K562 (cell line): ENCODE data around the gene PGA3. TPM values are rescaled to one million over a fixed set of nuclear protein-coding genes. Genes with fewer than 3 reads are reported as not detected.

Source experiments
- ATF1 ChIP-seq, 2 experiments: fragments of 450-650 bp in 1 of 2; IDR thresholded peaks; 2 replicates each; pipeline ENCODE4 v1.6.1; 2016; ENCODE audit warnings: missing compliant biosample characterization in 1 of 2, missing genetic modification characterization in 1 of 2
- DLX4 ChIP-seq: fragments of 250-450 bp; sonication (Bioruptor Pico); IDR thresholded peaks from 2 replicates; pipeline ENCODE4 v1.6.1; 2021; ENCODE audit warnings: mild to moderate bottlenecking
- DMBX1 ChIP-seq: fragments of 250-450 bp; sonication (Bioruptor Pico); IDR thresholded peaks from 2 replicates; pipeline ENCODE4 v1.8.0; 2022; ENCODE audit warnings: inconsistent platforms, mild to moderate bottlenecking, moderate library complexity, borderline replicate concordance
- ETS1 ChIP-seq: conservative IDR thresholded peaks from 2 replicates; pipeline ENCODE4 v1.6.1; 2011; ENCODE audit warnings: low read depth, mild to moderate bottlenecking, low read length; ENCODE audit not compliant: control insufficient read depth
- HCFC1 ChIP-seq: IDR thresholded peaks from 2 replicates; pipeline ENCODE4 v1.6.1; 2012; ENCODE audit warnings: low read depth, low read length, improper control_type of control experiment
- HEY1 ChIP-seq: fragments of 250-450 bp; sonication (Bioruptor Pico); IDR thresholded peaks from 2 replicates; pipeline ENCODE4 v1.5.0; 2020; ENCODE audit warnings: mild to moderate bottlenecking, moderate library complexity, borderline replicate concordance
- HNRNPK ChIP-seq: fragments of 200-400 bp; formaldehyde crosslinking; IDR thresholded peaks from one replicate; pipeline ENCODE4 v1.6.1; 2018; ENCODE audit warnings: mild to moderate bottlenecking, low read depth, low read length; ENCODE audit not compliant: poor library complexity, severe bottlenecking
- HSF4 ChIP-seq: fragments of 250-450 bp; sonication (Bioruptor Pico); IDR thresholded peaks from 2 replicates; pipeline ENCODE4 v2.1.2; 2022; ENCODE audit warnings: mild to moderate bottlenecking, moderate library complexity, borderline replicate concordance
- KLF16 ChIP-seq: IDR thresholded peaks from 2 replicates; pipeline ENCODE4 v1.6.1; 2016; ENCODE audit warnings: antibody characterized with exemption
- MEF2A ChIP-seq: IDR thresholded peaks from 2 replicates; pipeline ENCODE4 v1.6.1; 2011; ENCODE audit warnings: low read depth, mild to moderate bottlenecking, low read length, moderate library complexity; ENCODE audit not compliant: control insufficient read depth
- MIER1 ChIP-seq: fragments of 450-650 bp; IDR thresholded peaks from 2 replicates; pipeline ENCODE4 v1.6.1; 2016; ENCODE audit warnings: antibody characterized with exemption, mild to moderate bottlenecking, low read depth
- NFE2 ChIP-seq: IDR thresholded peaks from 2 replicates; pipeline ENCODE4 v1.6.1; 2014; ENCODE audit warnings: antibody characterized with exemption, low read depth
- OTX1 ChIP-seq: fragments of 450-650 bp; formaldehyde crosslinking; IDR thresholded peaks from 2 replicates; pipeline ENCODE4 v1.4.0; 2022; ENCODE audit warnings: mild to moderate bottlenecking
- SAFB2 ChIP-seq: fragments of 200-400 bp; formaldehyde crosslinking; IDR thresholded peaks from 2 replicates; pipeline ENCODE4 v1.6.1; 2018; ENCODE audit warnings: borderline replicate concordance, low read length, low read depth, moderate library complexity; ENCODE audit not compliant: severe bottlenecking
- SRSF1 ChIP-seq: fragments of 200-400 bp; formaldehyde crosslinking; IDR thresholded peaks from 2 replicates; pipeline ENCODE4 v1.6.1; 2017; ENCODE audit warnings: mild to moderate bottlenecking, low read depth, low read length, moderate library complexity
- STAG1 ChIP-seq: sonication (generic); formaldehyde crosslinking; IDR thresholded peaks from 2 replicates; pipeline ENCODE4 v1.5.0; 2020; ENCODE audit warnings: missing genetic modification reagents, borderline replicate concordance
- SUPT5H ChIP-seq: fragments of 450-650 bp; IDR thresholded peaks from 2 replicates; pipeline ENCODE4 v1.6.1; 2016
- TAF7 ChIP-seq: fragments of 450-650 bp; IDR thresholded peaks from 2 replicates; pipeline ENCODE4 v1.6.1; 2016; ENCODE audit warnings: missing genetic modification characterization, missing compliant biosample characterization
- YBX1 ChIP-seq: fragments of 450-650 bp; IDR thresholded peaks from 2 replicates; pipeline ENCODE4 v1.7.1; 2016; ENCODE audit warnings: mild to moderate bottlenecking
- ZKSCAN3 ChIP-seq: fragments of 250-450 bp; sonication (Bioruptor Pico); IDR thresholded peaks from 2 replicates; pipeline ENCODE4 v1.4.0; 2020
- ZNF175 ChIP-seq: fragments of 200-800 bp; sonication (Bioruptor generic); IDR thresholded peaks from 2 replicates; pipeline ENCODE4 v1.6.1; 2016; ENCODE audit warnings: low read depth, mild to moderate bottlenecking, missing genetic modification characterization, missing compliant biosample characterization
- ZNF354B ChIP-seq: fragments of 250-450 bp; sonication (Bioruptor Pico); IDR thresholded peaks from 2 replicates; pipeline ENCODE4 v1.4.0; 2020
- ZNF589 ChIP-seq: fragments of 200-800 bp; sonication (Bioruptor generic); IDR thresholded peaks from 2 replicates; pipeline ENCODE4 v1.6.1; 2016; ENCODE audit warnings: low read depth, missing genetic modification characterization, missing compliant biosample characterization
- polyA plus RNA-seq, 8 experiments: library from polyadenylated mRNA; depleted of rRNA in 4 of 8; stranded (reverse) in 5 of 8; unstranded in 3 of 8; fragments of >200 nt; fragmentation: Nextera tagmentation in 2 of 8; fragmentation: Illumina TruSeq in 1 of 8; extraction: Ambion mirVana in 2 of 8; extraction: Trizol in 1 of 8; gene quantifications; 2 replicates each; pipeline versions ENCODE4 v1.2.1 to v1.2.3, GENCODE V29; 2011 to 2014; ENCODE audit warnings: inconsistent platforms in 1 of 8, missing spikeins in 1 of 8
- total RNA-seq, 7 experiments: library from RNA; depleted of rRNA in 6 of 7; stranded (reverse); fragments of >200 nt in 6 of 7; fragmentation: Illumina TruSeq in 2 of 7; extraction: Trizol in 2 of 7; gene quantifications; 2 replicates each; pipeline versions ENCODE4 v1.2.1 to v1.2.3, GENCODE V29; 2011 to 2021; ENCODE audit warnings: low replicate concordance in 1 of 7

The PGA3 gene
- total and polyA plus RNA-seq, 9 of the 15 experiments (the other 6 are each of a cell fraction or from before 2014, with no cell fraction given) = 0.15 to 0.18 (median 0.18) TPM; not detected in 6

- no peak for TF ChIP-seq SRSF1
- TF ChIP-seq YBX1 = no peak
- TF ChIP-seq HSF4 (CRISPR knock-in tag) = no peak
- no peak for TF ChIP-seq MIER1
- no peak for TF ChIP-seq DLX4 (CRISPR knock-in tag)
- TF ChIP-seq STAG1 (CRISPR knock-in tag) = no peak
- no peak for TF ChIP-seq SAFB2
- TF ChIP-seq DMBX1 (CRISPR knock-in tag) = no peak
- TF ChIP-seq MEF2A = no peak
- no peak for TF ChIP-seq ZNF589 (CRISPR knock-in tag)
- TF ChIP-seq HEY1 (CRISPR knock-in tag) = no peak
- TF ChIP-seq HNRNPK = no peak
- no peak for TF ChIP-seq ATF1 (CRISPR knock-in tag; IDR thresholded peaks at IDR 0.05)
- TF ChIP-seq ATF1 (tag; IDR thresholded peaks at IDR 0.05) = 0 out of 2 replicates have a peak, but pooled peaks have one; percentile 30
- TF ChIP-seq ZKSCAN3 = no peak
- no peak for TF ChIP-seq HCFC1
- TF ChIP-seq KLF16 = peak; percentile 74
- TF ChIP-seq ETS1 = no peak
- no peak for TF ChIP-seq TAF7 (tag)
- 0 out of 2 replicates have a peak, but pooled peaks have one; percentile 68 for TF ChIP-seq ZNF175 (CRISPR knock-in tag)
- no peak for TF ChIP-seq ZNF354B (CRISPR knock-in tag)
- TF ChIP-seq OTX1 (CRISPR knock-in tag) = no peak
- peak; percentile 8; the same call in 1 of the 2 replicates for TF ChIP-seq NFE2
- TF ChIP-seq SUPT5H = no peak
Measured at GRCh38 chr11:61163714-61164605, 39.4 kb upstream of the PGA3 start (continued).
